HepG2 (cell line): ENCODE results near the gene KIAA0232. TPM values are rescaled to one million over a fixed set of nuclear protein-coding genes. Genes with fewer than 3 reads are reported as not detected.

Source experiments
- HNF4G ChIP-seq, 2 experiments: sonication (generic) in 1 of 2; formaldehyde crosslinking in 1 of 2; IDR thresholded peaks; 2 replicates each; pipeline versions ENCODE4 v1.4.0 to v1.6.1; 2011 to 2020; ENCODE audit warnings: borderline replicate concordance in 2 of 2, low read depth in 2 of 2, mild to moderate bottlenecking in 2 of 2, low read length in 1 of 2, missing genetic modification reagents in 1 of 2, moderate library complexity in 1 of 2
- MBNL3 ChIP-seq: fragments of 250-450 bp; sonication (Bioruptor Pico); conservative IDR thresholded peaks from 2 replicates; pipeline ENCODE4 v1.8.0; 2022; ENCODE audit warnings: mild to moderate bottlenecking, inconsistent platforms
- ZNF547 ChIP-seq: sonication (generic); formaldehyde crosslinking; IDR thresholded peaks from 2 replicates; pipeline ENCODE4 v1.5.1; 2020; ENCODE audit warnings: mild to moderate bottlenecking, missing genetic modification reagents
- ZNF570 ChIP-seq: sonication (generic); formaldehyde crosslinking; IDR thresholded peaks from 2 replicates; pipeline ENCODE4 v1.4.0; 2020; ENCODE audit warnings: mild to moderate bottlenecking, missing genetic modification reagents, borderline replicate concordance
- ZNF782 ChIP-seq: sonication (generic); formaldehyde crosslinking; IDR thresholded peaks from 2 replicates; pipeline ENCODE4 v1.4.0; 2020; ENCODE audit warnings: missing genetic modification reagents, mild to moderate bottlenecking, borderline replicate concordance
- polyA plus RNA-seq, 8 experiments: library from polyadenylated mRNA; depleted of rRNA in 3 of 8; stranded (reverse) in 7 of 8; unstranded in 1 of 8; fragments of >200 nt; fragmentation: Illumina TruSeq in 4 of 8; extraction: Trizol in 4 of 8; gene quantifications; 2 replicates each; pipeline versions ENCODE4 v1.2.1 to v1.2.3, GENCODE V29; 2011 to 2016; ENCODE audit warnings: low read depth in 4 of 8, missing spikeins in 1 of 8, mixed read lengths in 1 of 8; ENCODE audit not compliant: insufficient read depth in 1 of 8
- total RNA-seq, 5 experiments: library from RNA; depleted of rRNA; stranded (reverse); fragments of >200 nt; fragmentation: Illumina TruSeq; extraction: Trizol; gene quantifications; 2 replicates each; pipeline ENCODE4 v1.2.3, GENCODE V29; 2016; ENCODE audit warnings: low read depth in 1 of 5
- TF ChIP-seq, protein P1 (sequence below): sonication (generic); formaldehyde crosslinking; IDR thresholded peaks from 2 replicates; pipeline ENCODE4 v1.5.0; 2020; ENCODE audit warnings: missing genetic modification reagents
- TF ChIP-seq, protein P2 (sequence below): sonication (generic); formaldehyde crosslinking; IDR thresholded peaks from 2 replicates; pipeline ENCODE4 v1.9.0; 2022; ENCODE audit warnings: missing genetic modification reagents, mild to moderate bottlenecking, borderline replicate concordance

KIAA0232 gene
- total and polyA plus RNA-seq, 2 of the 13 experiments (the other 11 are each of a cell fraction or from before 2014, with no cell fraction given), result 7.8 to 17.1 TPM

DNA sequence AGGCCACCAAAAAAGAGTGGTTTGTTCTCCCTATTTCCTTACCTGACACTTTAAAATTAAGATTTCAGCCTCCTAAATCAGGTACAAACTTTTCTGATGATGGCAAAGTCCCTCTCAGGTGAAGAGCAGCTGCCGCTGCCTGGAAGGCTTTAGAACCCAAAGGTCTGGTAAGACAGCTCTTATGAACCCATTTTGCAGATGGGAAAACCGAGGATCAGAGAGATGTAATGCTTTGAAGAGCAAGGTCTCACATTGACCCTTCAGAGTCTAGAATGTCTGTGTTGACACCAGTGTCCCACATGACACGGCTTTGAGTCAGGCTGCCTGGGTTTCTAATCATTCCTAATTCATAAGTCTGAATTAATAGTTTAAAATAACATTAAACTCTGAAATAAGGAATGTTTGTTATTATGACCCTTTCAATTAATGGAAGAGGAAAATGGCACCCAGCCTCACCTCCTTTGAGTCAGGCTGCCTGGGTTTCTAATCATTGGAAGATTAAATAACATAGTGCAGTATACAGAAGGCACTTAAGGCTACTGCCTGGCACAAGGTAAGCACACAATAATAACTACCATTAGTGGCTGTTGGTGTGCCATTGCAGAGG, 27.9 kb upstream of the KIAA0232 start (continued):
- TF ChIP-seq ZNF782 (CRISPR knock-in tag) (no peak), HNF4G (IDR thresholded peaks at IDR 0.05; ENCODE audit: borderline replicate concordance, low read depth, low read length) (no peak), HNF4G (CRISPR knock-in tag; IDR thresholded peaks at IDR 0.05; ENCODE audit: borderline replicate concordance, low read depth) (no peak), ZNF570 (no peak), ZNF547 (CRISPR knock-in tag) (no peak), MBNL3 (CRISPR knock-in tag) (no peak)
- TF ChIP-seq, protein P1, sequence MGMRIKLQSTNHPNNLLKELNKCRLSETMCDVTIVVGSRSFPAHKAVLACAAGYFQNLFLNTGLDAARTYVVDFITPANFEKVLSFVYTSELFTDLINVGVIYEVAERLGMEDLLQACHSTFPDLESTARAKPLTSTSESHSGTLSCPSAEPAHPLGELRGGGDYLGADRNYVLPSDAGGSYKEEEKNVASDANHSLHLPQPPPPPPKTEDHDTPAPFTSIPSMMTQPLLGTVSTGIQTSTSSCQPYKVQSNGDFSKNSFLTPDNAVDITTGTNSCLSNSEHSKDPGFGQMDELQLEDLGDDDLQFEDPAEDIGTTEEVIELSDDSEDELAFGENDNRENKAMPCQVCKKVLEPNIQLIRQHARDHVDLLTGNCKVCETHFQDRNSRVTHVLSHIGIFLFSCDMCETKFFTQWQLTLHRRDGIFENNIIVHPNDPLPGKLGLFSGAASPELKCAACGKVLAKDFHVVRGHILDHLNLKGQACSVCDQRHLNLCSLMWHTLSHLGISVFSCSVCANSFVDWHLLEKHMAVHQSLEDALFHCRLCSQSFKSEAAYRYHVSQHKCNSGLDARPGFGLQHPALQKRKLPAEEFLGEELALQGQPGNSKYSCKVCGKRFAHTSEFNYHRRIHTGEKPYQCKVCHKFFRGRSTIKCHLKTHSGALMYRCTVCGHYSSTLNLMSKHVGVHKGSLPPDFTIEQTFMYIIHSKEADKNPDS (CRISPR knock-in tag), result no peak
- TF ChIP-seq, protein P2, sequence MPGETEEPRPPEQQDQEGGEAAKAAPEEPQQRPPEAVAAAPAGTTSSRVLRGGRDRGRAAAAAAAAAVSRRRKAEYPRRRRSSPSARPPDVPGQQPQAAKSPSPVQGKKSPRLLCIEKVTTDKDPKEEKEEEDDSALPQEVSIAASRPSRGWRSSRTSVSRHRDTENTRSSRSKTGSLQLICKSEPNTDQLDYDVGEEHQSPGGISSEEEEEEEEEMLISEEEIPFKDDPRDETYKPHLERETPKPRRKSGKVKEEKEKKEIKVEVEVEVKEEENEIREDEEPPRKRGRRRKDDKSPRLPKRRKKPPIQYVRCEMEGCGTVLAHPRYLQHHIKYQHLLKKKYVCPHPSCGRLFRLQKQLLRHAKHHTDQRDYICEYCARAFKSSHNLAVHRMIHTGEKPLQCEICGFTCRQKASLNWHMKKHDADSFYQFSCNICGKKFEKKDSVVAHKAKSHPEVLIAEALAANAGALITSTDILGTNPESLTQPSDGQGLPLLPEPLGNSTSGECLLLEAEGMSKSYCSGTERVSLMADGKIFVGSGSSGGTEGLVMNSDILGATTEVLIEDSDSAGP, result no peak
